Measurements from ENCODE around the gene TRMT112.

- no peak for TF ChIP-seq CTCF (IDR thresholded peaks at IDR 0.05; ENCODE audit: low read length)
- TF ChIP-seq EZH2 (IDR thresholded peaks at IDR 0.05; ENCODE audit: borderline replicate concordance, low read length): no peak
These were observed 47.7 kb downstream of the TRMT112 start for GRCh38 chr11:64269540-64270220.
